GM12891 (cell line): ENCODE measurements around the gene PRKAR1B.

Experiments
- DNase-seq: peaks from one replicate; pipeline ENCODE4 v3.0.0; 2011; ENCODE audit warnings: low spot score; ENCODE audit not compliant: insufficient read length
- FAIRE-seq: peaks from 2 replicates; lab custom pipeline; 2011; peaks lifted over from hg19 to GRCh38; lab: Jason Lieb, UNC
- POLR2AphosphoS5 ChIP-seq: IDR thresholded peaks from 2 replicates; pipeline ENCODE4 v1.6.1; 2011; ENCODE audit warnings: low read depth, low read length, control low read depth

PRKAR1B gene

DNA sequence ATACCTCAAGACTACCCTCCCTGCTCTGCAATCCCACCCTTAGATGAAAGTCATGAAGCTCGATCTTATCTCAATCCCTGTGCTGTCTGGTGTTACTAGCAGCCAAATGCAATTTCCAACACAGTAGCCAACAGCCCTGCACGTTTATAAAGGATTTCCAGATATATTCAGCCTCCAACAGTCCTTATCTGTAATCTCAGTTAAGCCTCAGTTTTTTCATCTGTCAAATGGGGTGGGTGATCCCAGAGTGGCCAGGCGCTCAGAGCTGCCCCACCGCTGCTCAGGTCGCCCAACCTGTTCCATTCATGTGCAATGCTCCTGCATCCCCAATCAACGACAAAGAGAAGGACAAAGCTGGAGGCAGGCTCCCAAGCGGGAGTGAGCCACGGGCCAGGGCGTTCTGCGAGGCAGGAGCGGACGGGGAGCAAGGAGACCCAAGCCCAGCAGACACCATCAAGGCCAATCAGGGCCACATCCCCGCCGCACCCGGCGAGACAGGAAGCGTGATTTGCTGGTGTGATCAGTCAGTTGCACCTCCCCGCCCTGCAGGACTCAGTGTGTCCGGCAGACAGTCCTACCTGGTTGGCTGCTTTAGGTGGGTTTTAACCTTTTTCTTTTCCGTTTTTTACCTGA is 227.1 kb downstream of the PRKAR1B start:
- no peak for FAIRE-seq
- TF ChIP-seq POLR2AphosphoS5 = no peak

More for the DNA sequence above, 227.1 kb downstream of the PRKAR1B start:
- DNase-seq = no peak
